T-helper 1 cell treated with Interleukin-12 subunit alpha and Interleukin-12 subunit beta and Interleukin-4 antibody, amounts not matched to agents 30 μg/mL and 1 μg/mL, for 36 hours (primary cell): ENCODE measurements around the gene KRT35.

ENCODE experiments used
- H3K27ac Mint-ChIP-seq: one replicate; pipeline ENCODE4 v1.8.0; 2021; ENCODE audit warnings: mild to moderate bottlenecking, mixed read lengths
- H3K27me3 Mint-ChIP-seq: one replicate; pipeline ENCODE4 v1.8.0; 2021; ENCODE audit warnings: low read depth, mixed read lengths
- H3K36me3 Mint-ChIP-seq: one replicate; pipeline ENCODE4 v1.8.0; 2021; ENCODE audit warnings: low read depth, mixed read lengths
- H3K4me1 Mint-ChIP-seq: one replicate; pipeline ENCODE4 v1.8.0; 2021; ENCODE audit warnings: low read depth, mixed read lengths
- H3K4me3 Mint-ChIP-seq: one replicate; pipeline ENCODE4 v1.8.0; 2021; ENCODE audit warnings: mild to moderate bottlenecking, moderate library complexity, mixed read lengths
- H3K9me3 Mint-ChIP-seq: one replicate; pipeline ENCODE4 v1.8.0; 2021; ENCODE audit warnings: mixed read lengths

Gene KRT35

GRCh38 chr17:41504246-41504977, 23.5 kb upstream of the KRT35 start:
- Mint-ChIP-seq H3K4me3 (no peak overlapping the region), H3K27me3 (no peaks in the 10 kb centered on the region), H3K36me3 (no peaks in the 10 kb centered on the region), H3K27ac (no peak overlapping the region), H3K4me1 (no peaks in the 10 kb centered on the region), H3K9me3 (no peaks in the 10 kb centered on the region)

GRCh38 chr17:41503202-41503601, 22.3 kb upstream of the KRT35 start:
- H3K27ac Mint-ChIP-seq: no peak overlapping the region
- H3K9me3 Mint-ChIP-seq: no peaks in the 10 kb centered on the region
- H3K4me1 Mint-ChIP-seq: peaks cover 1% of the 10 kb centered on the region
- no peak overlapping the region for H3K4me3 Mint-ChIP-seq
- peaks cover 4% of the 10 kb centered on the region for H3K27me3 Mint-ChIP-seq
- H3K36me3 Mint-ChIP-seq: no peaks in the 10 kb centered on the region

- Mint-ChIP-seq H3K4me3 (no peak overlapping the region), H3K27ac (peak overlapping the region; percentile 8), H3K27me3 (peaks cover 4% of the 10 kb centered on the region), H3K36me3 (no peaks in the 10 kb centered on the region), H3K4me1 (peaks cover 8% of the 10 kb centered on the region), H3K9me3 (no peaks in the 10 kb centered on the region)
These were observed 19.4 kb upstream of the KRT35 start for GRCh38 chr17:41500131-41500911.

- no peaks in the 10 kb centered on the region for H3K36me3 Mint-ChIP-seq
- H3K27ac Mint-ChIP-seq: no peak overlapping the region
- peaks cover 8% of the 10 kb centered on the region for H3K4me1 Mint-ChIP-seq
- peaks cover 4% of the 10 kb centered on the region for H3K27me3 Mint-ChIP-seq
- no peak overlapping the region for H3K4me3 Mint-ChIP-seq
- no peaks in the 10 kb centered on the region for H3K9me3 Mint-ChIP-seq
These were observed 18.8 kb upstream of the KRT35 start for GRCh38 chr17:41499714-41500113.

DNA sequence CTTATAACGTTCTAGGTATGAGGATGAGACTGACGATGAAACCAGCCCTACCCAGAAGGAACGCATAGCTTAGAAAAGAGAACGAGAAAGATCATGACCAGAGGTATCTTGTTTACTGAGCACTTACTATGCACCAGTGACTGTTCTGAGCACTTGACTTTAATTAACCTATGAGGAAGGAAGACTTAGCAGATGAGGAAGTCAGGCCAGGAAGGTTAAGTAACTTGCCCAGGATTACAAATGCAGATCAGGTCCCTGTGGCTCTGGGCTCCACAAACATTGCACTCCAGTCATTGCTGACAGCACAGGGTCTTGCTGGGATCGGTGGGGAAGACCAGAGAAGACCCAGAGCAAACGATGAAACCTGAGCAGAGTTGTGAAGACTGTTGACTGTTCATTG, 17.3 kb upstream of the KRT35 start:
- Mint-ChIP-seq H3K27ac (no peak overlapping the region), H3K27me3 (peaks cover 4% of the 10 kb centered on the region), H3K4me1 (peaks cover 8% of the 10 kb centered on the region), H3K9me3 (no peaks in the 10 kb centered on the region), H3K36me3 (no peaks in the 10 kb centered on the region), H3K4me3 (no peak overlapping the region)

- Mint-ChIP-seq H3K4me1 (peaks cover 8% of the 10 kb centered on the region), H3K9me3 (no peaks in the 10 kb centered on the region), H3K27me3 (peaks cover 7% of the 10 kb centered on the region), H3K36me3 (no peaks in the 10 kb centered on the region), H3K27ac (peak overlapping the region; percentile 22), H3K4me3 (no peak overlapping the region)
These were observed 16.0 kb upstream of the KRT35 start for GRCh38 chr17:41496803-41497484.

DNA sequence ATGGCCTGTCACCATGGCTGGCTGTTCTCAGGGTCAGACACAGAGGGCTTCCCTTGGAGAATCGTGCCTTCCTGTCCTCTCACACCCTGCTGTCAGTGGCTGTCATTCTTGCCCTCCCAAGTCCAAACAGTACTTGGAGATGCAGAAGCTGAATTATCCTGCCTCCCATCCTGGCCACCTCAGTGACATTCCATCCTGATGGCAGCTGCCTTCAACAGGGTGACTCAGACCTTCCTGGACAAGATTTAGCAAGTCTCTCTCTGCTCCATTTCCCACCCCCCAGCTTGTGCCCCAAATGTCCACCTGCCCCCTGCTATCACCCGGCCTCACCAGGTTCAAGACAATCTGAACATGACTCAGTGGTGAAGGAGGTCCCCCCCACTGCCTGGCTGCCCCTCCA, 13.6 kb upstream of the KRT35 start:
- Mint-ChIP-seq H3K36me3 (no peaks in the 10 kb centered on the region), H3K4me3 (no peak overlapping the region), H3K4me1 (peaks cover 8% of the 10 kb centered on the region), H3K27ac (no peak overlapping the region), H3K27me3 (peaks cover 7% of the 10 kb centered on the region), H3K9me3 (no peaks in the 10 kb centered on the region)

- Mint-ChIP-seq H3K27me3 (peaks cover 3% of the 10 kb centered on the region), H3K9me3 (no peaks in the 10 kb centered on the region), H3K27ac (no peak overlapping the region), H3K4me3 (no peak overlapping the region), H3K36me3 (no peaks in the 10 kb centered on the region), H3K4me1 (peaks cover 7% of the 10 kb centered on the region)
These were observed 11.8 kb upstream of the KRT35 start for GRCh38 chr17:41492771-41493170.

GRCh38 chr17:41492351-41492750, 11.4 kb upstream of the KRT35 start:
- no peak overlapping the region for H3K27ac Mint-ChIP-seq
- no peaks in the 10 kb centered on the region for H3K9me3 Mint-ChIP-seq
- H3K36me3 Mint-ChIP-seq: no peaks in the 10 kb centered on the region
- no peak overlapping the region for H3K4me3 Mint-ChIP-seq
- H3K4me1 Mint-ChIP-seq: peaks cover 7% of the 10 kb centered on the region
- peaks cover 3% of the 10 kb centered on the region for H3K27me3 Mint-ChIP-seq

DNA sequence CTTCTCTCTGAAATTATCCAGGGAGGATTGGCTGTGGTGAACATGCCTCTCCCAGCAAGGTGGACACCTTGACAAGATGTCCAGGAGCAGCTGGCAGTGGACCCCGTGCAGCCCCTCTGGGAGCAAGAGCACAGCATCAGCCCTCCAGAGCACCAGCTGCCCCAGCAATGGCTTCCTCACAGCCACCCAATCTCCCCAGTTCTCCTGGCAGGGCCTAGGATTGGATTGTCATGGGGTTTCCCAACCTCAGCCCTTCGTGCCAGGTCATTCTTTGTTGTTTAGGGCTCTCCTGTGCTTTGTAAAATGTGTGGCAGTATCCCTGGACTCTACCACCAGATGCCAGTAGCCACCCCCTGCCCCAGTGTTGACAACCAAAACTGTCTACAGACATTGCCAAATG, 10.5 kb upstream of the KRT35 start:
- H3K36me3 Mint-ChIP-seq: no peaks in the 10 kb centered on the region
- H3K27ac Mint-ChIP-seq: no peak overlapping the region
- peaks cover 3% of the 10 kb centered on the region for H3K27me3 Mint-ChIP-seq
- H3K4me3 Mint-ChIP-seq: no peak overlapping the region
- no peaks in the 10 kb centered on the region for H3K9me3 Mint-ChIP-seq
- H3K4me1 Mint-ChIP-seq: no peaks in the 10 kb centered on the region

GRCh38 chr17:41490000-41490990, 9.3 kb upstream of the KRT35 start:
- no peaks in the 10 kb centered on the region for H3K36me3 Mint-ChIP-seq
- no peak overlapping the region for H3K27ac Mint-ChIP-seq
- H3K9me3 Mint-ChIP-seq: no peaks in the 10 kb centered on the region
- no peaks in the 10 kb centered on the region for H3K4me1 Mint-ChIP-seq
- peaks cover 3% of the 10 kb centered on the region for H3K27me3 Mint-ChIP-seq
- H3K4me3 Mint-ChIP-seq: no peak overlapping the region

DNA sequence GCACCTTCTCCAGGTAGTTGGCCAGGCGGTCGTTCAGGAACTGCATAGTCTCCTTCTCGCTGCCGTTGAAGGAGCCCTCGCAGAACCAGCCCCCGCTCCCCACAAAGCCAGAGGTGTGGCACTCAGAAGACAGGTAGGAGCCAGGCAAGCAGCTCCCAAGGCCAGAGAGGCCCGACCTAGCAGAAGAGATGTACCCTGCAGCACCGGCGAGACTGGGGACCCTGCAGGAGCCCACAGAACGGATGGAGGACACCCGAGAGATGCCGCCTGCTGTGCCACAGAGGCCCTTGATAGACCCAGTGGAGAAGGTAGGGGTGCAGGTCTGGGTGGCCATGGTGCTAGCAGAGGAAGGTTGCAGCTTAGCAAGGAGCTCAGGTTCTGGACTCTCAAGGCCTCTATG, 8.6 kb upstream of the KRT35 start, which contains the start of gene KRT36:
Gene KRT36, minus strand, starts transcription at position 380 of the 400 bp plus-strand sequence. Its CDS starts 46 bp downstream, at position 334.
- Mint-ChIP-seq H3K27ac (no peak within 1 kb of the TSS), H3K4me1 (no peaks in the 10 kb centered on the region), H3K9me3 (no peaks in the 10 kb centered on the region), H3K4me3 (no peak within 1 kb of the TSS), H3K36me3 (no peaks in the 10 kb centered on the region), H3K27me3 (peaks cover 3% of the 10 kb centered on the region)

GRCh38 chr17:41486809-41487530, 6.0 kb upstream of the KRT35 start:
- Mint-ChIP-seq H3K4me3 (no peak overlapping the region), H3K27ac (no peak overlapping the region), H3K36me3 (no peaks in the 10 kb centered on the region), H3K27me3 (no peaks in the 10 kb centered on the region), H3K4me1 (no peaks in the 10 kb centered on the region), H3K9me3 (no peaks in the 10 kb centered on the region)
